ENCODE results near the gene HOXA5.

The HOXA5 gene

DNA sequence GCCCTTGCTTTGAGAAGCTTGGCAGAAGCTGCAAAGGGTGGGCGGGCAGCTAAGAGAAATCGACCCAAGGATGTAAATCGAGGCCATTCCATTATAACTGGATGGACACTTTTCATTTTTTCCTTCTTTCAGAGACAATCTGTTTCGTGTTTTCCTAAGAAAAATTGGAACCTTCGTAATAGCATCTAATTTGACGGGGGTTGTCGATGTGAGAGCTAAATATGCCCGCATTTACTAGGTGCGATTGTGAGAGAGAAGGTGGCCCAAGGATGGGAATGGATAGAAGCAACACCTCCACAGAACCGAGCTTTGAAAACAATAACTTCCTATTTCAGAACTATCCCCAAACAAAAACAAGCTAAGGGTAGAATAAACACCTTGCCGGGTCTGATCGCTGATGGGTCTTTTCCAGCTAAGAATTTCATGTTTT is 12.1 kb downstream of the HOXA5 start:
- no peak for DNase-seq

DNA sequence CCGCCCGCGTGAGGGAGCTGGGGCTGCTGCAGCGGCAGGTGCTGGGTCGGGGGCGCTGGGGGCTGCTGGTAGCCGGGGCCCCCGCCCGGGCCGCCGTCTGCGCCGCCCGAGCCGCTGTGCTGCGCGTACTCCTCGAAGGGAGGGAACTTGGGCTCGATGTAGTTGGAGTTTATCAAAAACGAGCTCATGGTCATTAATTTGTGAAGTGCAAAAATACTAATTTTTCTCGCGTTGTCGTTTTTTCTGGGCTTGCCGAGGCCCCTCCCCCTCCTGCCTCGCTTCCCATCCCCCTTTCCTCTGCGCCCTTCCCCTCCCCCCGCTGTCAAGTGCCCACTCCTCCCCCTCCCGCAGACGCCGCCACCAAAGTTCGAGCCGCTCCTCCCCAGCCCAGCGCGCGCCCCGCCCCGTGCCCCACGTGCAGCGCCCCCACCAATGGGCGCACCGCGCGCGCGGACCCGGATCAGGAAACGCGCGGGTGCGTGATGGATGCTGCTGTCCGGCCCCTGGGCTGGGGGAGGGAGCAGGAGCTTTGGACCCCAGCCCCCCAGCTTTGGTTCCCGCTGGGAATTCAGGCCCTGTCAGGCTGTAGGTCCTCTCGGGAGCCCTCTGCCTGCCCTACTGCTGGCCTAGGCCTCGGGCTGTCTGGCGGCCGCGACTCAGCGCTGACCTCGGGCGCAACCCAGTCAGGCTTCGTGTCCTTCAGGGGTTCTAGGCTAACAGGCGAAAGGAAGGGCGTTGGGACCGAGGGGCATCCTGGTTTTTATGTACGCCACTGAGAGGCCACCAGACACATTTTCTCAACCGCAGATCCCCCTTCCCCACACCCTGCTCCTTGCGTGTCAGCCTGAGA is 12.7 kb downstream of the HOXA5 start, which contains the start of gene HOXA4:
Gene HOXA4 (minus strand): TSS at position 218 of the 850 bp plus-strand sequence. CDS start 24 bp downstream, at position 194.
- peak; percentile 84 for DNase-seq

DNA sequence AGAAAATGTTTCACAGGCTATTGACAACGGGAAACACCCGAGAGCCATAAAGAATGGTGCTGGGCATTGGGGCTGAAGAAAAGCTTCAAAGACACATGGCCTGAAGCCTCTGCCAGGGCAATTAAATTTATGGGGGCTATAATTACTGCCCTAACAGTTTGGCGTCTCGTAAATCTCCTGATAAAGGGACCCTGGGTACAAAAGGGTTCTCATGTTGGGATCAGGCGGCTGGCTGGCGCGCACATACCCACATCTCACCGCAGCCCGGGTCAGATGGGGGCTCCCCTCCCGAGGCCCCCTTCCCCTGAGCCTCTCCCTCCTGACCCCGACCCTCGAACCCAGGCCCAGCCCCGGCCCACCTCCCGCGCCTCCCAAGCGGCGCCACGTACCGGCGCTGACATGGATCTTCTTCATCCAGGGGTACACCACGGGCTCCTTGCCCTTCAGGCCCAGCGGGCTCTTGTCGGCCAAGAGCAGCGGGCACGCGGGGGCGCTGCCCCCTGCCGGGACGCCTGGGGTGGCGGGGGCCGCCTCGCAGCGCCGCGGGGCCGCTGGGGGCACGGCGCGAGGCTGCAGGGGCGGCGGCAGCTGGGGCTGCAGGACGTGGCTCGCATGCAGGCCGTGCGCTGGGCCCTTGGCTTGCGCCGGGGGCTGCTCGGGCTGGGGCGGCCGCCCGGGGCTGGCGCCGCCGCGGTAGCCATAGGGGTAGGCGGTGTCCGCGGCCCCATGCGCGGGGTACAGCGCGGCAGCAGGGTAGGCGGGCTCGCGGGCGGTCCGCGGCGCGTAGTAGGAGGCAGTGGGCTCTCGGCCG is 13.5 kb downstream of the HOXA5 start:
- DNase-seq: no peak

DNA sequence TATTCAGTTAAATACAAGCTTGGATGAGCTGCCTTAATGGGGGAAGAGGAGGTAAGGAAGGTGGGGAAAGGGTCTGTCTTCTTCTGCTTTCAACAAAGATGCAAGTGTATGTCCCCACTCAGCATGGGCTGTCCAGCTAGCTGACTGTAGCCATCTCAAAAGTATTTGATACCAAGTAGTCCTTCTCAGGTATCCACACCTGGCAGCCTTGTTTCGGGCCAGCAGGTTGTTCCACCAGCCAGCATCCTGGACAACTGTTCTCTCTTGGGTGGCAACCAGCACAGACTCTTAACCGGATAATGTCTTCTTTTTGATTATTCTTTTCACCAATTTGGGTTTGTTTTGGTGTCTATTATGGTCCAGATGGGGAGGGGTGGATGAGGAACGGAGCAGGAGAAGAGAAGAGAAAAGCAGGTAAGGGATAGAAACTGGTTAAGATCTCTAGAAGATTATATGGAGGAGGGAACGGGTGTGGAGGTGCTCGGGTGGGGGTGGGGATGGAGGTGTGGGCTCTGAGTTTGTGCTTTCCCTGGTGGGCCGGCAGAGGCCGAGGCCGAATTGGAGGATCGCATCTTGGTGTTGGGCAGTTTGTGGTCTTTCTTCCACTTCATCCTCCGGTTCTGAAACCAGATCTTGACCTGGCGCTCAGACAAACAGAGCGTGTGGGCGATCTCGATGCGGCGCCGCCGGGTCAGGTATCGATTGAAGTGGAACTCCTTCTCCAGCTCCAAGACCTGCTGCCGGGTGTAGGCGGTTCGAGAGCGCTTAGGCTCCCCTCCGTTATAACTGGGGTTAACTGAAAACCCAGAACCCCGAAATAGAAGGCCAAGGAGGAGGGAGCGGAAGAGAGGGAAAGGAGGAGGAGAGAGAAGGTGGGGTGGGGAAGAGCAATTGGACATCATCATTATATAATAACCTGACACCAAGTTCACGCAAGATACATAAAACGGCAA is 14.4 kb downstream of the HOXA5 start:
- no peak for DNase-seq

DNA sequence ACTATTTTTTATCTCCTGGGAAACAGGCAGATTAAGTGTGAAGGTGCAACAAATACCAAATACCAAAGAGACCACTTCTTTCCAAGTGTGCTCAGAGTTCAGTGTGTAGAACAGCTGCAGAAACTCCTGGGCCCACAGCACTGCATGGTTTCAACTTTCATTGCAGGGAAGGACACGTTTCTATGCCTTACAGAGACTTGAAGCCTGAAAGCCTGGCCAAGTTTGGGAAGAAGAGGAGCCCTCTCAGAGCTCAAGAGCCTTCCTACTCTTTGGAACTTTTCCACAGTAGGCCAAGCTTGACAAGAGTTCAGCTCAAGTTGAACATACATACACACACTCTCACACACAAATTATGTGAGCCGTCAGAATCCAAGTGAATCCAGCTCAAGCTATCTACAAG is 15.4 kb downstream of the HOXA5 start:
- DNase-seq: no peak

DNA sequence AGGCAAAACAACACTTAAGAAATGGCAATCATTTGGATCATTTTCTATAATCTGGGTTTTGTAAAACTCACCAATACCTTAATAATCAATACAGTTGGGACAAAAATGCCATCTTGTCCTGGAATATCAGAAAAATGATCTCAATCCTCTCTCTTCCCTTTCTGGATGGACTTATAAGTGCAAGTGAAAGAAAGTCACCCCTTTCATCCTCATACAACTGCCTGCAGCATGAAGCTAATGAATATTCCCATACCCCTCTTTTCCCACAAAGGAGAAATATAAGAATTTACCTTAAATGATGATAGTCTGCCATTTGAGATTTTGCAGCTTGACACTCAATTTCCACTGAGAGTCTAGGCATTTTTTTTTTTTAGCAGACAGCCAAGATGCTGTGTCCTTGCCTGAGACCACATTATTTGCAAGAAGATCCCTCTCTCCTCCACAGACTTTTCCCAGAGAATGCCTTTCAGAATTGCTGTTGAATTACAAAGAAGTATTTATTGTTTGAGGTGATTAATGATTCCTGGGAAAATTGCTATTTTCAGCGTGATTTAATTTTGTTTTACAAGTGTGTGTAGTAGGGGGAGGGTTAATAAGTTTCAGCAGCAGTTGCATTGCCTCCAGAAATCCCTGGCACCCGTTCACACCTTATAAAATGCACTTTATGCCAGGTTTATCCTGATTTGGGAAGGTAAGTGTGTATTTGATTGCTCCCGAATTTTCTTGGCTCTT is 16.7 kb downstream of the HOXA5 start:
- DNase-seq: no peak

DNA sequence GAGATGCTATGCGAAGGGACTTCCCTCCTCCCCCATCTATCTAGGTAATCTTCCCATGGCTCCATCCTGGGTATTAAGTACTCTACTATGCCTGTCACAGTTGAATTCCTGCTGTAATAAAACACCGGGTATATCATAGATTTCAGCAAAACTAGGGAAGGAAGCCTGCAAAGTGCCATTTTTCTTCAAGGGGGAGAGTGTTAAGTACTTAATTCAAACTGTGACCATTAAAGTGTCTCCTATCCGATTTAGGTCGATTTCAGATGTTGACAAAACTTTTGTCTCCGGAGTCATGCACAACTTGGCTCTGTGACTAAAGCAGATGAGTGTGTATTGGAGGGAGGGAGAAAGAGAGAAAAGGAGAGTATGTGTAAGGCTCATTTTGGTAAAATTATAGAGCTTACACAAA is 17.5 kb downstream of the HOXA5 start:
- DNase-seq: no peak

DNA sequence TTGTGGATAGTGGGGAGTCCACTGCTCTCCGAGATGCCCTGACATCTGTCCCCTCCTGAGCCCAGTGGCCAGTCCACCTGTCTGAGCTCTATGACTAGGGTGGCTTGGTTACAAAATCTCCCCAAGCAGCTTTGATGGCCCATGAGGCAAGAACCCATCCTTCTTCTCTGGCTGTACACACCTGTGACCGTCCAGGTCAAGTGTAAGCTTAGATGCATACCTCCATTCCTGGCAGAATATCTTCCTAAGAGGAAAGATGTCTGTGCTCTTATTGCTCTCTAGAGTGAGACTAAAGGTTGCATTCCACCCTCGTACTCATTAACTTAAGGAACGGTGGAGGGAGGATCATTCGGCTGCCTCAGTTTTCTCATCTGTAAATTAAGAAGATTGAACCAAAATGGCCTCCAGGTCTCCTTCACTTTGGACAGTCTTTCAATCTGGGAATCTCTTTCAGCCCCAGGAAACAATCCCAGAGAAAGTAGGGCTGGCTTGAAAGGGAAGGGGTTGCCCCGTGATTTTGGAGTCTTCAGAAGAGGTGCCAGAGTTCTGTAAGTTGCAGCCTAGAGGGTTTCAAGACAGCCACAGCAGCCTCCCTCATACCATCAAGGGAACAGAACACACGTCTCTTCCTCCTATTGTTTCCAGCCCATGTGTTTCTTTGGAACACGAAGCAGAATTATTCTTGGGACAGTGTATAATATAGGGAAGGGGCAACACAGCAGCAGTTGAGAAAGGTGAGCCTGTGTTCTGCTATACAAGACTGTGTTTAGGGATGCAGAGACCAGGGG is 18.4 kb downstream of the HOXA5 start:
- no peak for DNase-seq

DNA sequence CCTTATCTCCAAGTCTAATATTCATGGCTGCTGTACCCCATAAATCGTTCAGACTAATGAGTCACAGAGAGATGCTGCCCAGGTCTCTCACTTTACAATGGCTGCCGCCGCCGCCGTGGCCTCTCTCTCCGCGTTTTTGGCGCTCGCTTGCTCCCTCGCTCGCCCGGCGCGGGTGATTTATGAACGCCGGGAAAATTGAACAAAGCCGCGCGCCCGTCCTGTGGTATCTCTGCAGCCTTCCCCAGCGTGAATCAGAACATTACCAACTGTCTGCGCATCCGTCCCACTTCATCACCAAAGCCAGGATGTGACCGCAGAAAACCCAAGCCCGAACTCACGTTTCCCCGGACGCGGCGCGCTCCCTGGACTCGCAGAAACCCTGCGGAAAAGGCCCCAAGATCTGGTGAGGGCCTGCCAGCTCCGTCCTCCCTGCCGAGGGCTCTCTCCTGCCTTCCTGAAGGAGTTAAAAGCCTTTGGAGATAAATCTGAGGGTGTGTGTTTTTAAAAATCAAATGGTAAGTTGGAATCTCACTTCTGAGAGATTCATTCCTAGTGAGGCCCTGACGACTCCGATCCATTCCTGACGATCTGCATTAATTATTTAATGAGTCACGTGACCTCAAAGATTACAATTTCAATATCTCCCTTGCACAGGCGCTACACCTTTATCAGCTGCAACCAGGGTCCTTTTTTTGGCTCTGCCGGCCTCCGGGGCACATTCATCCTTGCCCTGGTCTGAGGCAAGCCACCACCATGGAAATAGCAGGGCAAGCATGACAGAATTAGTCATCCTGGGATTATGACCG is 19.2 kb downstream of the HOXA5 start:
- DNase-seq: peak; percentile 65

DNA sequence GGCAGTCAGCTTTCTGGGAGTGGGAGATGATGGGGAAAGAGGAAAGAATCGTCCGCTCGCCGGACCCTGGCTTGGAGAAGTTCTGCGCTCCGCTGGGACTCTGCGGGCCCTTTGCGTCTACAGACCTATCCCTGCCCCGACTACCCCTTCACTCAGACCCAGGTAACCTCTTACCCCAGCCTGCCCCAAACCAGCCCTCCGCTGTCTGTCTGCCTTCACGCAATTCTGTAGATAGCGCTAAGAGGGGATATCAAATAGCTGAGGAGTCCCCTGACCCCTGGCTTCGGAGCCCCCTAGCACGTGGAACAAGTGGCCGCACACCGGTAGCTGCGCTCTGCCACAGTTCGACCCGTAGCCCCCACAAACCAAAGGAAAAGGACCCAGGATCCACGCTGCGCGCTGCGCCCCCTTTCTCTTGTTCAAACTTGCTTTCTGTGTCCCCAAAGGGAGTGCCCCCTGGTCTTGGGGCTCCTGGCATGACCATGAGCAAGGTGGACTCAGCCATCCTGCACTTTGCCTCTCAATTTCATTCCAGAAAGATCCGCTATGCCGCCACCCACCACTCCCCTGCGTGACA is 19.9 kb downstream of the HOXA5 start:
- no peak for DNase-seq

DNA sequence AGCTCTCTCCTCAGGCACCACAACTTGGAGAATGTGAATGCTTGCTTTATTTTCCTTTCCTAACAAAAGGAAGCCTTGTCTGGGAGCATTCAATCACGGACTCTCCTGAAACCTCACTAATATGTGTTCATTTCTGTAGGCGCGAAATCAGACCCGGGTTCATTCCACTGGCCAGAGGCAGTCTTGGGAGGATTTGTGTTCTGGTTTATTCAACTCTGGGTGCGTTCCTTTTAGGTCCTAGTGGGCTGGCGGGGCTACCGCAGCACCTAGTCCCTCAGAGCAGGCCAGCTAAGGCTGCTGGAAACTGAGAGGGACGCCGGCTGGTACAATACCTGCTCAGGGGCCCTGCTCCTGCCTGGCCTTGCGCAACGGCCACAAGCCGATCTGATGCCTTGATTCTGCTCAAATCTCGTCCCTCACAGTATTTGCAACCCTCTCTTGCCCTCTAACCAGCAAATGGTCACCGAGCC is 20.4 kb downstream of the HOXA5 start:
- no peak for DNase-seq

DNA sequence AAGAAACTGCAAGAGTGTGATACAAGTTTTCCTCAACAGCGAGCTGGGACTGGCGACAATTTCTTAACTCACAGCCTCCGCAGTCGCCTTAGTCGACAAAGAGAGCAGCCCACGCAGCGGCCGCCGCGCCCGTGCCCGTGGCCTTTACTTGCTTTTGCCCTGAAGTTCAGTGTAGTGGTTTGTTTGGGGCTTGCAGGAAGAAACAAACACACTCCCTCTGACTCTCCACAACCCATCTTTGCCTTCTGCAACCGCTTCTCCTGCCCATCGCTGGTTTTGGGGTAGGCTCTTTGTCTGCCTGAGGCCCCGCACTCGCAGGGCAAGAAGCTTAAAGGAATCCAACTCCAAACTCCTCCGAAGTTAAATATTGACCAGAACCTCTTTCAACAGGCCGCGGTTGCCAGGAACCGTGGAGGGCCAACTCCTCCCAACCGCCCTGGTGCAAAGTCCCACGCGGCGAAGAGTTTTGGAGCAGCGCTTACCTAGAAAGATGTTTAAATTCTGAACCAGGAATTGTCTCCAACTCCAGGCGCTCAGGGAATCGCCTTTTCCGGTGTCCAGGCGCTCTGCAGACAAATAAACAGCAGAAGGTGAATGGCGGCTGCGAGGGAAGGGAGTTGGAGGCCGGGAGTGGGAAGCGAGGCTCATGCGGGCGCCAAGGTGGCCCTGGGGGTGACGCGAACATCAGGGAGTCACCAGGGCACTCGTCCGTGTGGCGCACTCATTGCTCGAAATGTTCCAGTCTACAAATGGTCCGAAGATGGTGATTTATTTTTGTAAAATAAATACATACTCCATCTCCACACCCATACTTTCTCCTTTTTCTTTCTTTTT is 21.2 kb downstream of the HOXA5 start:
- no peak for DNase-seq

DNA sequence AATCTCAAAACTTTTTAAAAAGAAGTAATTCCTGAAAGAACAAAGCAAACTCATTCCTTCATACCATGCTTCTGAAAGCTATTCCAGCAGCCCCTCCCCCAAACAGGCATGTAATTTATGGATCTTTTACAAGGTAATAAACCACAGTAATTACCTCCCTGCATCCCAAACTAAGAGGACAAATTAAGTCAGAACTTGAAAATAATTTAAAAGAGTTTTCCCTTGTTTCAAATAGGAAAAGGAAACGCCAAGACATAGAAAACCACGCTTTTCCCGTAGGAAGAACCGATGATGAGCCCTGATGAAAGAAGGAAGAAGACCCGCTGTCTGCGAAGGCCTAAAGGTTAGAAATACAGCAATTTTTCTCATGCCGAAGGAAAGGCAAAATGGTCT is 21.8 kb downstream of the HOXA5 start:
- DNase-seq: no peak

DNA sequence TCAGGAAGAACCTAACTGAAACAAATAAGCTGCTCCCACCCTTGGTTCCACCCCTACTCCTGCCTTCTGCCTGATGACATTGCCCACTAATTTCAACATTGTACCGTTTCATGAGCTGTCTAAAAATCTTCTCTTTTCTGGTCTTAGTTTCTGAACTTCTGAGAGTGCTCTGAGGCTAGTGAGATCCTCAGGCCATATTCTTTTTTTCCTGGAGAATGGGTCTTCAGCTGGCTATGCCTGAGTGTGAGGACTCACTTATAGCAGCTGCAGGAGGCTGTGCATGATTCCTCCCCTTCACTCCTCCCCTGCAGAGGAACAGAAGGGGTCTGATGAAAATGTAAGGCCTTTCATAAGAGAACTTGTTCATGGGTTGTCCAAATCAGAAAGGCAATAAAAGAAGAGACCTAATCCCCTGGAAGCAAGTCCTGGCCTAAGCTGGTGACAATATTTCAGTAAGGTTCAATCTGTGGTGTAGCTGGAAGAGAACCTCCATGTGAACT is 24.0 kb downstream of the HOXA5 start:
- no peak for DNase-seq

DNA sequence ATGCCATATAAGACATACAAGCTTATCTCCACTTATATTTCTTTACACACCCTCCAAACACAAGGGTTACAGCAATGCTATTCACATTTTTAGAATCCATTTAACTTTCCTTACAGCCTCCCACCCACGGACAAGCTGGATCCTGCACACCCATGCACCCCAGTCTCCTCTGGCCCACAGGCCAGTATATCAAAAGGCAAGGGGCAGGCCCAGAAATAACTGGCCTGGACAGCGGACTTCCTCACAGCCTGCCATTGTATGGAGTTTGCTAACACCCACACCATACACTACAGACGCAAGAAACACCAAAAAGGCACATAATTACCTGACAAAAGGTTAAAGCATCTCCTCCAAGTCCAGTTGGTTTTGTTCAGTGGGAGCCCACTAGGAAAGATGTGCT is 24.9 kb downstream of the HOXA5 start:
- DNase-seq: no peak

DNA sequence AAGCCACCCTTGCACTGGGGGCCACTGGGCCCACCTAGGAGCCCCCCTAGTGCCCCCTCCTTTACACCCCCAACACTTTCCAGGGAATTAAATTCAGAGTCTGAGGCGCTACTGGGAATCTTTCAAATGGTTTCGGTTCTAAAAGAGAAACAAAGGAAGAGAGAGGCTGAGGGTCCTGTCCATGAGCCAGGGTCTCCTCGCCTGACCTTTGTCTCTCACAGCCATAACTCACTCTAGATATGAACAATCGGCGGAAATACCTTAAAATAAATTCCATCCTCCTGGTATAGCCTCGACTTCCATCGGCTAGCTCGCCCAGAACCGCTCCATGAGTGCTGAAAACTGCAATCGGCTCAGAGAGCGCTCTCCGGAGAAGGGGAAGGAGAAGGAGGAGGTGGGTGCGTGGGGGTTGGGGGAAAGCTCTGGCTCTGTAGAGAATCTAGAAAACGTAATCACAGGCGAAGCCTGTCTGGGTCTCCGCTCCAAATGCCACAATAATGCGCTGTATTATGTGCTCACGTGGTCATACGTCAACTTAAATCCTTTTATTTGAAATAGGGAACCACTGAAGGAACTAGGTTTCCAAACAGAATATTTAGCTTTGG is 25.5 kb downstream of the HOXA5 start:
- no peak for DNase-seq

DNA sequence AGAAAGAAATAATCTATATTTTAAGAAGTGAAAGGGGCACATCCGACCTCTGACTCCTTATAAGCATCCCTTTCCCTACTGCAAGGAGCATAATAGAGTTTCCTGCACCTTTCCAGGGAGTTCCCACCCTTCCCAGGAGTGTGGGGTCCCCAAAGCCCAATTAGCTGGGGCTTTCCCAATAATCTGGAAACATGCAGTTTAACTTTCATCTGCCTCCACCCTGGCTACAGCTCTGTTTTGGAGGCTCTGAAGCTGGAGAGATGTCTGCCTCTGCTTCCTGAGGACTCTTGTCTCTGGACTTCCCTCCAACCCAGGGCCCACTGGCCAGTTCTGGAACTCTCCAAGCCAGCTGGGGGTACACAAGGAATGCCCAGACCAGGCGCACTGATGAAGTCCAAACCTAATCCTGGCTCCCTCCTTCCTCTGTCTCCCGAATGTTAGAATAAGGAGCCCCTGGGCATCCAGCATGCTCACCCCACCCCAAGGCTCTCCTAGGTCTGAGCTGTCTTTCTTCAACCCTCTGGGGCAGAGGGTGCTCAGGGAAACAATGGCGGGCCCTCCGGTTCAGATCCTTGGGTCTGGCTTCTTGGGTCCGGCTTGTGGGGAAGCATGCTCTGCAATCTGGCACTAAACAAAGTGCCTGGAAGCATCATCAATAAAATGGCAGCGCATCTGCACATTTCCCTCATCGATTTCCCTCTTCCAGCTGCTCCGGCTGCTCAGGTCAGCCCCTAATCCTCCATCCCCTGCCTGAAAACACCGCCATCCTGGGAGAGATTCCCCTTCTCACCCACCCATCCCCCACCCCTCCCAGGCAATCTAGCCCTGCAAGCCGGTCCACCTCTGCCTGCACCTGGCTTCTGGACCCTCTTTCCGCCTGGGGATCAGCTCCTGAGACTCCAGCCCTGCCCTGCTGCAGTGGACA is 26.3 kb downstream of the HOXA5 start:
- no peak for DNase-seq

All from retina (tissue), 1 donor.